Measurements from ENCODE around the gene STK25.

Gene STK25

GRCh38 chr2:241468476-241468781 is 40.0 kb downstream of the STK25 start:
- H3K9me2 ChIP-seq (replicated peaks; ENCODE audit: insufficient read depth, low read length) = no peaks in the 10 kb centered on the region
- H2AFZ ChIP-seq (ENCODE audit: low read length) = no peak overlapping the region
- H3K4me3 ChIP-seq (ENCODE audit: low read length) = no peak overlapping the region
- H4K20me1 ChIP-seq (ENCODE audit: insufficient read depth, low read length) = no peaks in the 10 kb centered on the region
- H3F3A ChIP-seq (ENCODE audit: insufficient read depth, low read length) = no peaks in the 10 kb centered on the region; the same call in 1 of the 2 replicates
- no peaks in the 10 kb centered on the region for H3K36me3 ChIP-seq (replicated peaks; ENCODE audit: insufficient read depth, low read length)
- no peak overlapping the region for H3K4me2 ChIP-seq (ENCODE audit: low read depth, low read length)
- no peaks in the 10 kb centered on the region for H3K27me3 ChIP-seq (replicated peaks; ENCODE audit: insufficient read depth, low read length)
- no peak for DNase-seq
- H3K4me1 ChIP-seq (ENCODE audit: low read length) = no peaks in the 10 kb centered on the region
- TF ChIP-seq CTCF (IDR thresholded peaks at IDR 0.05; ENCODE audit: low read length) = no peak
- TF ChIP-seq EZH2 (optimal IDR thresholded peaks at IDR 0.05; ENCODE audit: low read depth, low read length) = no peak
- no peak for TF ChIP-seq EZH2phosphoT487 (IDR thresholded peaks at IDR 0.05; ENCODE audit: low read length)
- H3K27ac ChIP-seq (ENCODE audit: low read length) = no peak overlapping the region
- no peaks in the 10 kb centered on the region for H3K9me3 ChIP-seq (replicated peaks; ENCODE audit: insufficient read depth, low read length)
- no peak overlapping the region for H3K9ac ChIP-seq (ENCODE audit: low read length)
- H3K79me2 ChIP-seq (ENCODE audit: low read length) = no peaks in the 10 kb centered on the region

GRCh38 chr2:241467777-241468475 is 40.5 kb downstream of the STK25 start:
- no peak overlapping the region for H3K4me2 ChIP-seq (ENCODE audit: low read depth, low read length)

GRCh38 chr2:241466230-241466629 is 42.2 kb downstream of the STK25 start:
- H3K27ac ChIP-seq (ENCODE audit: low read length) = no peak overlapping the region
- H3F3A ChIP-seq (ENCODE audit: insufficient read depth, low read length) = no peaks in the 10 kb centered on the region; the same call in 1 of the 2 replicates
- no peak overlapping the region for H3K4me2 ChIP-seq (ENCODE audit: low read depth, low read length)
- no peak for DNase-seq
- no peaks in the 10 kb centered on the region for H3K27me3 ChIP-seq (replicated peaks; ENCODE audit: insufficient read depth, low read length)
- H3K36me3 ChIP-seq (replicated peaks; ENCODE audit: insufficient read depth, low read length) = no peaks in the 10 kb centered on the region
- no peaks in the 10 kb centered on the region for H3K79me2 ChIP-seq (ENCODE audit: low read length)
- H3K9me3 ChIP-seq (replicated peaks; ENCODE audit: insufficient read depth, low read length) = no peaks in the 10 kb centered on the region
- H3K9ac ChIP-seq (ENCODE audit: low read length) = no peak overlapping the region
- no peak overlapping the region for H3K4me3 ChIP-seq (ENCODE audit: low read length)
- TF ChIP-seq EZH2phosphoT487 (IDR thresholded peaks at IDR 0.05; ENCODE audit: low read length) (no peak), EZH2 (optimal IDR thresholded peaks at IDR 0.05; ENCODE audit: low read depth, low read length) (no peak), CTCF (IDR thresholded peaks at IDR 0.05; ENCODE audit: low read length) (no peak)
- H2AFZ ChIP-seq (ENCODE audit: low read length) = no peak overlapping the region
- no peaks in the 10 kb centered on the region for H4K20me1 ChIP-seq (ENCODE audit: insufficient read depth, low read length)
- H3K9me2 ChIP-seq (replicated peaks; ENCODE audit: insufficient read depth, low read length) = no peaks in the 10 kb centered on the region
- H3K4me1 ChIP-seq (ENCODE audit: low read length) = no peaks in the 10 kb centered on the region

More at GRCh38 chr2:241467777-241468475, 40.5 kb downstream of the STK25 start:
- no peak overlapping the region for H3K4me3 ChIP-seq (ENCODE audit: low read length)
- no peak overlapping the region for H2AFZ ChIP-seq (ENCODE audit: low read length)
- no peaks in the 10 kb centered on the region for H3K4me1 ChIP-seq (ENCODE audit: low read length)
- no peaks in the 10 kb centered on the region; the same call in 1 of the 2 replicates for H3F3A ChIP-seq (ENCODE audit: insufficient read depth, low read length)
- H4K20me1 ChIP-seq (ENCODE audit: insufficient read depth, low read length) = no peaks in the 10 kb centered on the region
- DNase-seq = no peak
- no peaks in the 10 kb centered on the region for H3K27me3 ChIP-seq (replicated peaks; ENCODE audit: insufficient read depth, low read length)
- TF ChIP-seq EZH2phosphoT487 (IDR thresholded peaks at IDR 0.05; ENCODE audit: low read length) = no peak
- TF ChIP-seq CTCF (IDR thresholded peaks at IDR 0.05; ENCODE audit: low read length) = no peak
- TF ChIP-seq EZH2 (optimal IDR thresholded peaks at IDR 0.05; ENCODE audit: low read depth, low read length) = no peak
- no peaks in the 10 kb centered on the region for H3K9me3 ChIP-seq (replicated peaks; ENCODE audit: insufficient read depth, low read length)
- H3K36me3 ChIP-seq (replicated peaks; ENCODE audit: insufficient read depth, low read length) = no peaks in the 10 kb centered on the region
- no peaks in the 10 kb centered on the region for H3K9me2 ChIP-seq (replicated peaks; ENCODE audit: insufficient read depth, low read length)
- no peaks in the 10 kb centered on the region for H3K79me2 ChIP-seq (ENCODE audit: low read length)
- H3K27ac ChIP-seq (ENCODE audit: low read length) = no peak overlapping the region
- H3K9ac ChIP-seq (ENCODE audit: low read length) = no peak overlapping the region
